Chondrocyte (in vitro differentiated cells): ENCODE data around the gene TSTD1. TPM values are rescaled to one million over a fixed set of nuclear protein-coding genes. Genes with fewer than 3 reads are reported as not detected.

Experiments used
- DNase-seq: peaks from one replicate; pipeline ENCODE4 v3.0.0; 2021; ENCODE audit warnings: mixed read lengths, low spot score
- H3K27ac Mint-ChIP-seq: one replicate; pipeline ENCODE4 v1.8.0; 2021; ENCODE audit warnings: mild to moderate bottlenecking, moderate library complexity, mixed read lengths; ENCODE audit not compliant: unreplicated experiment
- H3K27me3 Mint-ChIP-seq: 2 replicates; pipeline ENCODE4 v1.8.0; 2021; ENCODE audit warnings: low read depth, mixed read lengths
- H3K36me3 Mint-ChIP-seq: 2 replicates; pipeline ENCODE4 v1.8.0; 2021; ENCODE audit warnings: low read depth, mixed read lengths
- H3K4me1 Mint-ChIP-seq: 2 replicates; pipeline ENCODE4 v1.8.0; 2021; ENCODE audit warnings: low read depth, mild to moderate bottlenecking, mixed read lengths
- H3K4me3 Mint-ChIP-seq: one replicate; pipeline ENCODE4 v1.8.0; 2021; ENCODE audit warnings: mild to moderate bottlenecking, moderate library complexity, mixed read lengths; ENCODE audit not compliant: unreplicated experiment
- H3K9me3 Mint-ChIP-seq: 2 replicates; pipeline ENCODE4 v1.8.0; 2021; ENCODE audit warnings: low read depth, mixed read lengths
- total RNA-seq: library from RNA; stranded (reverse); gene quantifications from 3 replicates; pipeline ENCODE4 v1.2.1, GENCODE V29; 2021
- TF ChIP-seq, protein P1 (sequence below): fragments of 200-600 bp; sonication (generic); IDR thresholded peaks from 2 replicates; pipeline ENCODE4 v1.5.0; 2021; ENCODE audit warnings: antibody characterized with exemption, mild to moderate bottlenecking, moderate library complexity

Gene TSTD1
- total RNA-seq, 1 donor from 2014 or later: not detected

DNA sequence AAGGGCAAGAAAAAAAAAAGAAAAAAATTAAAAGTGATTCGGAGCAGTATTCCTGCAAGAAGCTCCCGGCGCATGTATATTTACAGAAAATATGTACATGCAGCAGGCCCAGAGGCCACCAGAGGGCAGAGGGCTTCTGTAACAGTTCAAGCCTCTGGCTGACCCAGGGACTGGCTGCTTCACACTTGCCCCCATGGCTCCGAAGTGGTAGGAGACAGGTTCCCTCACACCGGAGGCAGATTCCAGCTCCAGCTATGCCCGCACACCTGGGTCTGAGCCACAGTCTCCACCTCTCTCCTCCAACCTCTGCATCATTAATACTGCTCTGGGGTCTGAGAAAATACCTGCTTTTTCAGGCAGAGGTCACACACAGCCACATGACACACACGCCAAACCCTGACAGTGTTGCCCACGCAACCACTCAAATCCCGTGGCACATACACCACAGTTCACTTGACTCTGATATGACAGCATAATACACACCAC, 33.2 kb upstream of the TSTD1 start:
- no peak for DNase-seq
- Mint-ChIP-seq H3K27ac (no peak overlapping the region), H3K9me3 (no peaks in the 10 kb centered on the region), H3K36me3 (no peaks in the 10 kb centered on the region), H3K4me1 (no peaks in the 10 kb centered on the region), H3K4me3 (no peak overlapping the region), H3K27me3 (peaks cover 1% of the 10 kb centered on the region)
- TF ChIP-seq, protein P1, sequence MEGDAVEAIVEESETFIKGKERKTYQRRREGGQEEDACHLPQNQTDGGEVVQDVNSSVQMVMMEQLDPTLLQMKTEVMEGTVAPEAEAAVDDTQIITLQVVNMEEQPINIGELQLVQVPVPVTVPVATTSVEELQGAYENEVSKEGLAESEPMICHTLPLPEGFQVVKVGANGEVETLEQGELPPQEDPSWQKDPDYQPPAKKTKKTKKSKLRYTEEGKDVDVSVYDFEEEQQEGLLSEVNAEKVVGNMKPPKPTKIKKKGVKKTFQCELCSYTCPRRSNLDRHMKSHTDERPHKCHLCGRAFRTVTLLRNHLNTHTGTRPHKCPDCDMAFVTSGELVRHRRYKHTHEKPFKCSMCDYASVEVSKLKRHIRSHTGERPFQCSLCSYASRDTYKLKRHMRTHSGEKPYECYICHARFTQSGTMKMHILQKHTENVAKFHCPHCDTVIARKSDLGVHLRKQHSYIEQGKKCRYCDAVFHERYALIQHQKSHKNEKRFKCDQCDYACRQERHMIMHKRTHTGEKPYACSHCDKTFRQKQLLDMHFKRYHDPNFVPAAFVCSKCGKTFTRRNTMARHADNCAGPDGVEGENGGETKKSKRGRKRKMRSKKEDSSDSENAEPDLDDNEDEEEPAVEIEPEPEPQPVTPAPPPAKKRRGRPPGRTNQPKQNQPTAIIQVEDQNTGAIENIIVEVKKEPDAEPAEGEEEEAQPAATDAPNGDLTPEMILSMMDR: peak; percentile 65

DNA sequence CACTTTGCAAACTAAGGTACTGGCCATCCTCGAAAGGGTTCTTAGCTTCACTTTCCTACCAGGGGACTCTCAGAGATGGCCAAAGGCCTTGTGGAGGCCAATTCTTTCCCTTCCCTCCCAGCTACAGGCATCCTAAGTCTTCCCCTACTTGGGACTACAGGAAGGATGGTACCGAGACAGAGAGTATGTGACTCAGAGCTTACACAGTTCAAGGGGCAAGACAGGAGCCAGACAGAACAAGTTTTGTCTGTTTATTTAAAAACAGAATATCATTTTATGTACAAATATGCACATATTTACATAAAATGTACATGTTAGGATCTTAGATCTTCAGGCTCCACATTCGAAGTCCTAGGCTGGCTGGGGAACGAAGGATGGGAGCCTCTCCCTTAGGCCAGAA, 32.0 kb upstream of the TSTD1 start:
- H3K27ac Mint-ChIP-seq: no peak overlapping the region

DNA sequence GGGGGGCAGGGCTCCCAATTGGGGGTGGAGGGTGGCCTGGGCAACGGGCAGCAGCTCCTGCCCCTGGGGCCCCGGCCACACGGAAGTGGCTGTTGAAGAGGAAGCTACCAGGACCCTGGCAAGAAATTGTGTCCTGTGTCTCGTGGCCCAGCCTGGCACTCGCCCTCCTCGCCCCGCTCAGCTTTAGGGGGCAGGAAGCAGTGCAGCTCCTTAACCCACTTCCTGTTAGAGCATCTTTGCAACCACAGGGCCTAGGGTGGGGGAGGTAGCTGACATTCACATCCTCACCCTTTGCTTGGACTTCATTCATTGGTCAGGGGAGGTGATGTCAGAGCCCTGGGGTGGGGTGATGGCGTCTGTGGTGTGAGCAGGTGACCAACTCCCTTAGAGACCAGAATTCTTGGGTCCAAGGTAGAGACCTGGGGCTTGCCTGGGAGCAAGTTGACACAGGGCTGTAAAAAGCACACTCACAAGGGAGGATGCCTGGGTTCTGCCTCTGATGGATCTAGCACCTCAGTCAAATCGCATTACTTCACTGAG, 31.0 kb upstream of the TSTD1 start, which contains the start of gene ARHGAP30:
TSS of gene ARHGAP30 (minus strand) at position 161 of the 540 bp plus-strand sequence. CDS start 267 bp downstream, outside the sequence.
- TF ChIP-seq, protein P1: no peak
- no peaks in the 10 kb centered on the region for H3K9me3 Mint-ChIP-seq
- H3K36me3 Mint-ChIP-seq: no peaks in the 10 kb centered on the region
- H3K27me3 Mint-ChIP-seq: peaks cover 5% of the 10 kb centered on the region
- no peak within 1 kb of the TSS for H3K4me3 Mint-ChIP-seq
- no peak for DNase-seq
- no peak within 1 kb of the TSS for H3K27ac Mint-ChIP-seq
- H3K4me1 Mint-ChIP-seq: no peaks in the 10 kb centered on the region

More for the DNA sequence above, 32.0 kb upstream of the TSTD1 start:
- no peak for DNase-seq
- TF ChIP-seq, protein P1: no peak
- Mint-ChIP-seq H3K36me3 (no peaks in the 10 kb centered on the region), H3K4me1 (no peaks in the 10 kb centered on the region), H3K4me3 (no peak overlapping the region), H3K27me3 (peaks cover 5% of the 10 kb centered on the region), H3K9me3 (no peaks in the 10 kb centered on the region)

DNA sequence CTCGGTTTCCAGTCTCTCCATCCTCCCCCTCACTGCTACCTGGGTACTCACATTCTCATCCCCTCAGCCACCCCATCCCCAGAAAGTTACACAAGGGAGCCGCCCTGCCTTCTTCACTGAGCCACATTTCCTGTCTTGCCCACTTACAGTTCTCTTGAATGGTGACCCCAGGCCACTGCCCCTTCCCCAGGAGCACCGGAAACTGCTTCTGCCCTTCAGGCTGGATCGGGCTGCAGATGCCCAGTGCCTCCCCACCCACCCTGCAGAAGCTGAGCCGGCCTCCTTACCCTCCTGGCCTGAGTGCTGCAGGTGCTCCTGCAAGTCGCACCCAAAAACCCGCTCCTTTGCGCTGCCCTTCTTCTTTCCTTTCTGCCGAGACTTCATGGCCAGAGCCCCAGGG, 30.5 kb upstream of the TSTD1 start:
- Mint-ChIP-seq H3K4me3 (no peak overlapping the region), H3K9me3 (no peaks in the 10 kb centered on the region), H3K27me3 (peaks cover 8% of the 10 kb centered on the region), H3K27ac (no peak overlapping the region), H3K4me1 (no peaks in the 10 kb centered on the region), H3K36me3 (no peaks in the 10 kb centered on the region)
- no peak for DNase-seq
- TF ChIP-seq, protein P1: no peak

DNA sequence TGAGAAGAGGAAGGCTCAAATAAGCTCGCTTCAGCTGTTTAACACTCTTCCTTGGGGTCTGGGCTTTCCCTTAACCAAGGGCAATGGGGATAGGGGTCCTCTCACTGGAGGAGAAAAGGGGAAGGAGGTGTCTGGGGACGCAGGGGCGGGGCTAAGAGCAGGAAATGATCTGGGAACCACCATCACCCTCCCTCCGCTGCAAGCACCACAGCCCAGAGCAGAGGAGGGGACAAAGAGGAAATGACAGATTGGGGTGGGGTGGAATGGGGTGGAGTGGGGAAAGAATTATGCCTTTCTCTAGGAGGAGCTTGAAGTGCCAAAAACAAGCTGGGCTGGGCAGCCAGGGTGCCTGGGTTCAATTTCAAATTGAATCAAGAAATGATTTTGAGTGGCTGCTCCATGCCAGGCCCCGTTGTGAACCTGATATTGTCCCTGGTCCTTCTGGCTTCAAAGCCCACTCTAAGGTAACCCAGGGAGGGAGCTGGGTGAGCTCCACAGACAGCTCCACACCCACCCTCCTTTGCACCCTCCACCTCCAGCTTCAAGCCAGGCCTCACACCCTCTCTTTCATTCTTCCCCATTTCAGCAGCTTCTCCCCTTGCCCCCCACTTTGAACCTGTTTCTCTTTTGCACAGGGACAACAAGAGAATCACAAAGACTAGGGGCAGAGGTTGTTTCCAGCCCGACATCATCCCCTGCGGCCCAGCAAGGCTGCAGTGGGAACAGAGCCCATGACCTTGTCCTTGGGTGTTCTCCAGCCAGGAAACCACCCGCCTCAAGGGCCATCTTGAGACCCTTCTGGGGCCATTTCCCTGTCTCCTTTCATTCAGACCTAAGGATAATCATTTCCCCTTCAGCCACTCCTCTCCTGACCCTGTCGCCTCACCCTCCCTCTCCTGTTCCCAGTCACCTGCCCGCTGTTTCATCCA, 29.8 kb upstream of the TSTD1 start:
- no peaks in the 10 kb centered on the region for H3K36me3 Mint-ChIP-seq
- peaks cover 14% of the 10 kb centered on the region for H3K27me3 Mint-ChIP-seq
- H3K4me1 Mint-ChIP-seq: no peaks in the 10 kb centered on the region
- H3K4me3 Mint-ChIP-seq: no peak overlapping the region
- TF ChIP-seq, protein P1: no peak
- no peaks in the 10 kb centered on the region for H3K9me3 Mint-ChIP-seq
- H3K27ac Mint-ChIP-seq: no peak overlapping the region
- no peak for DNase-seq
